A549 (cell line): ENCODE data around the gene FAM50B. TPM values are rescaled to one million over a fixed set of nuclear protein-coding genes. Genes with fewer than 3 reads are reported as not detected.
A peak's percentile ranks its signal among the peaks of the same experiment; 100 is the strongest.

Source experiments
- ATAC-seq, 2 experiments: fragments of 200-7000 bp in 1 of 2; fragments of >200 bp in 1 of 2; cut with Nextera tagmentation in 1 of 2; cut with Tn5 transposase in 1 of 2; 3 replicates each; pipeline versions ENCODE4 v1.8.0 to v1.9.1; 2018 to 2020; ENCODE audit warnings: mild to moderate bottlenecking in 1 of 2, moderate library complexity in 1 of 2
- CTCF ChIA-PET: fragments of 300-600 bp; sonication (Branson Sonifier 250); formaldehyde crosslinking; extraction: SDS; loops from one replicate; lab custom pipeline; 2021; ENCODE audit warnings: antibody characterized with exemption, inconsistent platforms; lab: Yijun Ruan, JAX
- POLR2A ChIA-PET: fragments of 350-600 bp; formaldehyde crosslinking; extraction: SDS; loops from one replicate; lab custom pipeline; 2021; ENCODE audit warnings: antibody characterized with exemption, inconsistent platforms; lab: Yijun Ruan, JAX
- DNase-seq, 2 experiments: peaks; one replicate each; pipeline versions ENCODE4 v3.0.0 to v3.0.0-alpha.2; 2011 to 2016; ENCODE audit warnings: low read depth in 1 of 2, low spot score in 1 of 2
- FAIRE-seq: peaks from 2 replicates; lab custom pipeline; 2011; peaks lifted over from hg19 to GRCh38; lab: Jason Lieb, UNC
- H3K27ac ChIP-seq, 2 experiments: fragments of >200 bp; sonication (Bioruptor Twin); formaldehyde crosslinking; 3 replicates each; pipeline ENCODE4 v1.5.1; 2016 to 2017
- H3K4me1 ChIP-seq: fragments of >200 bp; sonication (Bioruptor Twin); formaldehyde crosslinking; 3 replicates; pipeline ENCODE4 v1.6.1; 2016
- H3K4me2 ChIP-seq: fragments of >200 bp; sonication (Bioruptor Twin); formaldehyde crosslinking; 3 replicates; pipeline ENCODE4 v1.6.1; 2016
- H3K4me3 ChIP-seq: fragments of >200 bp; sonication (Bioruptor Twin); formaldehyde crosslinking; 3 replicates; pipeline ENCODE4 v1.5.1; 2016
- H3K9me3 ChIP-seq: fragments of >200 bp; sonication (Bioruptor Twin); formaldehyde crosslinking; 3 replicates; pipeline ENCODE4 v1.6.1; 2016
- CTCF ChIP-seq: fragments of >200 bp; sonication (Bioruptor Twin); formaldehyde crosslinking; IDR thresholded peaks from 3 replicates; pipeline ENCODE4 v1.5.1; 2016
- EHF ChIP-seq: fragments of 250-450 bp; sonication (Bioruptor Pico); IDR thresholded peaks from 2 replicates; pipeline ENCODE4 v1.5.0; 2020; ENCODE audit warnings: mild to moderate bottlenecking
- EHMT2 ChIP-seq: fragments of 200-600 bp; sonication (generic); IDR thresholded peaks from 2 replicates; pipeline ENCODE4 v1.6.1; 2016; ENCODE audit warnings: antibody characterized with exemption, low read depth, mild to moderate bottlenecking, moderate library complexity
- ELK1 ChIP-seq: fragments of 150-350 bp; IDR thresholded peaks from 2 replicates; pipeline ENCODE4 v1.6.1; 2014; ENCODE audit warnings: low read depth, mild to moderate bottlenecking, low read length
- EP300 ChIP-seq, 2 experiments: fragments of >200 bp; sonication (Bioruptor Twin); formaldehyde crosslinking; IDR thresholded peaks; 2 replicates in 1 of 2; 3 replicates in 1 of 2; pipeline ENCODE4 v1.6.1; 2016 to 2017
- FOSB ChIP-seq: fragments of 250-450 bp; sonication (Bioruptor Pico); IDR thresholded peaks from 2 replicates; pipeline ENCODE4 v1.5.0; 2020; ENCODE audit warnings: mild to moderate bottlenecking, moderate library complexity
- FOSL2 ChIP-seq, 2 experiments: fragments of 450-650 bp in 1 of 2; fragments of >200 bp in 1 of 2; sonication (Bioruptor Twin) in 1 of 2; formaldehyde crosslinking; IDR thresholded peaks; 2 replicates each; pipeline versions ENCODE4 v1.5.0 to v1.6.1; 2016 to 2020; ENCODE audit warnings: mild to moderate bottlenecking in 1 of 2, moderate library complexity in 1 of 2
- FOXS1 ChIP-seq: fragments of 250-450 bp; sonication (Bioruptor Pico); IDR thresholded peaks from 2 replicates; pipeline ENCODE4 v1.5.0; 2020; ENCODE audit warnings: mild to moderate bottlenecking, moderate library complexity
- HES2 ChIP-seq: fragments of >200 bp; sonication (Bioruptor Twin); formaldehyde crosslinking; IDR thresholded peaks from 2 replicates; pipeline ENCODE4 v1.6.1; 2016
- HEYL ChIP-seq: fragments of 250-450 bp; sonication (Bioruptor Pico); IDR thresholded peaks from 2 replicates; pipeline ENCODE4 v1.8.0; 2021; ENCODE audit warnings: mild to moderate bottlenecking, moderate library complexity
- HMGXB4 ChIP-seq: fragments of 250-450 bp; sonication (Bioruptor Pico); IDR thresholded peaks from 2 replicates; pipeline ENCODE4 v1.5.0; 2021; ENCODE audit warnings: mild to moderate bottlenecking, moderate library complexity, borderline replicate concordance
- HOXB5 ChIP-seq: fragments of 250-450 bp; sonication (Bioruptor Pico); IDR thresholded peaks from 2 replicates; pipeline ENCODE4 v1.5.0; 2020; ENCODE audit warnings: mild to moderate bottlenecking, moderate library complexity
- JUN ChIP-seq, 2 experiments: fragments of >200 bp; sonication (Bioruptor Twin); formaldehyde crosslinking; IDR thresholded peaks; 2 replicates in 1 of 2; 3 replicates in 1 of 2; pipeline ENCODE4 v1.6.1; 2016 to 2017
- JUNB ChIP-seq: fragments of >200 bp; sonication (Bioruptor Twin); formaldehyde crosslinking; IDR thresholded peaks from 2 replicates; pipeline ENCODE4 v1.6.1; 2016
- MAX ChIP-seq: IDR thresholded peaks from 2 replicates; pipeline ENCODE4 v1.6.1; 2012
- MYC ChIP-seq: IDR thresholded peaks from 2 replicates; pipeline ENCODE4 v1.6.1; 2012; ENCODE audit warnings: mild to moderate bottlenecking, inconsistent platforms, low read length, improper control_type of control experiment, borderline replicate concordance
- NPAS2 ChIP-seq: fragments of 250-450 bp; sonication (Bioruptor Pico); IDR thresholded peaks from 2 replicates; pipeline ENCODE4 v1.8.0; 2022; ENCODE audit warnings: mild to moderate bottlenecking, moderate library complexity, borderline replicate concordance
- RARB ChIP-seq: fragments of 250-450 bp; sonication (Bioruptor Pico); IDR thresholded peaks from 2 replicates; pipeline ENCODE4 v1.8.0; 2021; ENCODE audit warnings: mild to moderate bottlenecking, moderate library complexity
- RCOR1 ChIP-seq: fragments of 150-350 bp; IDR thresholded peaks from 2 replicates; pipeline ENCODE4 v1.6.1; 2014; ENCODE audit warnings: antibody characterized with exemption, low read length, low read depth
- RNF2 ChIP-seq: fragments of 200-600 bp; sonication (generic); IDR thresholded peaks from 2 replicates; pipeline ENCODE4 v1.6.1; 2016; ENCODE audit warnings: low read depth, mild to moderate bottlenecking, antibody characterized with exemption, moderate library complexity, borderline replicate concordance
- SREBF2 ChIP-seq: fragments of 450-650 bp; IDR thresholded peaks from 2 replicates; pipeline ENCODE4 v1.6.1; 2014; ENCODE audit warnings: mild to moderate bottlenecking, moderate library complexity
- USF2 ChIP-seq: fragments of 450-650 bp; IDR thresholded peaks from 2 replicates; pipeline ENCODE4 v1.6.1; 2014; ENCODE audit warnings: antibody characterized with exemption
- ZNF302 ChIP-seq: fragments of 250-450 bp; sonication (Bioruptor Pico); IDR thresholded peaks from 2 replicates; pipeline ENCODE4 v1.9.0; 2021; ENCODE audit warnings: inconsistent platforms, mild to moderate bottlenecking, moderate library complexity
- WGBS: methylation state at CpG from one replicate; pipeline ENCODE4 v1.1.6; 2017; ENCODE audit errors: missing lambda C conversion rate; 5-methylcytosine and 5-hydroxymethylcytosine counted together
- polyA plus RNA-seq, 4 experiments: library from polyadenylated mRNA; depleted of rRNA in 3 of 4; stranded (reverse); fragments of >200 nt; fragmentation: RNase III in 1 of 4; extraction: RNeasy Plus Mini Kit Qiagen cat#74134 plus additional on column Dnase treatment in 1 of 4; gene quantifications; 2 replicates in 3 of 4; 3 replicates in 1 of 4; pipeline ENCODE4 v1.2.3, GENCODE V29; 2011 to 2017

Gene FAM50B
- polyA plus RNA-seq, 2 of the 4 experiments (the other 2 are of a cell fraction) = 5.1 to 6.4 TPM

GRCh38 chr6:3871939-3872338 is 22.8 kb downstream of the FAM50B start:
- ATAC-seq (no peak), DNase-seq (no peak), FAIRE-seq (no peak)
- no peaks in the 10 kb centered on the region for H3K9me3 ChIP-seq
- peak overlapping the region; percentile 86 to 96; a peak in 4 of 6 replicates for H3K27ac ChIP-seq
- no peak for TF ChIP-seq JUN (IDR thresholded peaks at IDR 0.05)
- 98% methylated on average over 8 of the region's 8 CpGs for WGBS
- CTCF ChIA-PET = interaction anchor here (0.9 to 1.3 kb wide), 4 partner anchors 22 to 124 kb away, joined by 3 to 5 read pairs (median 3); no protein-coding TSS in a partner anchor
- POLR2A ChIA-PET = no interaction called here
- H3K4me2 ChIP-seq = no peak overlapping the region
- no peak overlapping the region for H3K4me3 ChIP-seq
- peaks cover 31% of the 10 kb centered on the region for H3K4me1 ChIP-seq

- no peak for FAIRE-seq
- no peak for TF ChIP-seq MYC
- TF ChIP-seq EP300 (IDR thresholded peaks at IDR 0.05) = no peak
- TF ChIP-seq HOXB5 (CRISPR knock-in tag) = no peak
- no peak for TF ChIP-seq FOXS1
- TF ChIP-seq HES2 = no peak
- no peak for TF ChIP-seq CTCF
- no peak for TF ChIP-seq USF2
- TF ChIP-seq RARB (CRISPR knock-in tag) = no peak
- no peak for TF ChIP-seq SREBF2
- TF ChIP-seq EHF (CRISPR knock-in tag) = no peak
- TF ChIP-seq FOSL2 (IDR thresholded peaks at IDR 0.05) = no peak
- no peak for TF ChIP-seq FOSL2 (CRISPR knock-in tag; IDR thresholded peaks at IDR 0.05)
- no peak for TF ChIP-seq RNF2
- no peak for TF ChIP-seq ZNF302
- peak overlapping the region; percentile 86 to 96; a peak in 3 of 6 replicates for H3K27ac ChIP-seq
- no peaks in the 10 kb centered on the region for H3K9me3 ChIP-seq
- no peak for ATAC-seq
- 90% methylated on average over 10 of the region's 12 CpGs for WGBS
- no peak overlapping the region for H3K4me3 ChIP-seq
- POLR2A ChIA-PET = no interaction called here
- H3K4me1 ChIP-seq = peaks cover 31% of the 10 kb centered on the region
- CTCF ChIA-PET = interaction anchor here (0.9 to 1.3 kb wide), 4 partner anchors 22 to 124 kb away, joined by 3 to 5 read pairs (median 3); no protein-coding TSS in a partner anchor
- DNase-seq = no peak
- H3K4me2 ChIP-seq = no peak overlapping the region
Measured at GRCh38 chr6:3872370-3872854, 23.2 kb downstream of the FAM50B start.

GRCh38 chr6:3873051-3873450 is 23.9 kb downstream of the FAM50B start:
- 88% methylated on average over 4 of the region's 4 CpGs for whole genome bisulfite sequencing
- H3K27ac ChIP-seq = peak overlapping the region in 1 of 2 experiments; percentile 57; a peak in 3 of 6 replicates
- no peak overlapping the region for H3K4me2 ChIP-seq
- DNase-seq (no peak), ATAC-seq (no peak)
- CTCF ChIA-PET = interaction anchor here (0.8 to 1.7 kb wide), 5 partner anchors 23 to 131 kb away, joined by 3 to 8 read pairs (median 5); partner anchors contain the start of gene FAM50B
- no peaks in the 10 kb centered on the region for H3K9me3 ChIP-seq
- H3K4me3 ChIP-seq = no peak overlapping the region
- TF ChIP-seq MAX = no peak
- TF ChIP-seq HEYL (CRISPR knock-in tag) = no peak
- TF ChIP-seq NPAS2 (CRISPR knock-in tag) = no peak
- TF ChIP-seq RCOR1 = no peak
- TF ChIP-seq JUNB = no peak
- no peak for TF ChIP-seq EHMT2
- no peak for TF ChIP-seq FOSB (CRISPR knock-in tag)
- TF ChIP-seq HMGXB4 (CRISPR knock-in tag) = no peak
- TF ChIP-seq USF2 = no peak
- no peak for TF ChIP-seq JUN (IDR thresholded peaks at IDR 0.05)
- TF ChIP-seq ELK1 = no peak
- TF ChIP-seq, all 56 proteins: peak for 0
- H3K4me1 ChIP-seq = peaks cover 29% of the 10 kb centered on the region
- no peak for FAIRE-seq
- POLR2A ChIA-PET = no interaction called here
